Right ventricle myocardium superior (tissue), 1 donor: ENCODE measurements around the gene CCNI. TPM values are rescaled to one million over a fixed set of nuclear protein-coding genes. Genes with fewer than 3 reads are reported as not detected.

Experiments
- ATAC-seq: fragments of 200-7000 bp; cut with Tn5 transposase; one replicate; pipeline ENCODE4 v1.9.1; 2020; ENCODE audit warnings: mild to moderate bottlenecking; ENCODE audit not compliant: poor library complexity
- DNase-seq: peaks from one replicate; pipeline ENCODE4 v3.0.0-alpha.2; 2020
- intact Hi-C: fragments of 100-400 bp; cut with DNase I; formaldehyde crosslinking; loops from one replicate; pipeline ENCODE4 v1.11.2; 2022
- total RNA-seq: library from RNA; stranded (reverse); fragmentation: NEBNext Ultra II Directional; extraction: Animal tissue kit (Norgen Biotek cat#: 25700); gene quantifications from one replicate; pipeline ENCODE4 v1.2.1, GENCODE V29; 2021
- donor health status: DM: no; HTN: yes; CAD: no; lungs with severe emphysema.

Gene CCNI
- total RNA-seq, 1 donor from 2014 or later, result 242 TPM

DNA sequence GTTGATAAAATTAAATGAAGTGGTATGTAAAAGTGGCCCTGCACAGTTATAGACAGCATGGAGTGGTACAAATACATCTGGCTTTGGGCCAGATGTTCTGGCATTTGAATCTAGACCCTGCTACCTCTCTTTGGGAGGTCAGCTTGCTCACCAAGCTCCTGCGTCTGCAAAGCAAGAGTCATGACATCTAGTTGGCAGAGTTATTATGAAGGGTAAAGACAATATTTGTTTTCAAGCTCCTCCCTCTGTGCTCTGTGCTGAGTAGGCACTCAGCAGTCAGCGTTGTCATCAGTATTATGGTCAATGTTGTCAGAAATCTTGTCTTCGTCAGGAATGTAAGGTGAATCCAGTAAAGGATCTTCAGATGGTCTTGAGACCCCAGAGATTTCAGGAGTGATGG, 55.8 kb downstream of the CCNI start:
- ATAC-seq, result no peak
- intact Hi-C loops, result no loop called here
- no peak for DNase-seq

DNA sequence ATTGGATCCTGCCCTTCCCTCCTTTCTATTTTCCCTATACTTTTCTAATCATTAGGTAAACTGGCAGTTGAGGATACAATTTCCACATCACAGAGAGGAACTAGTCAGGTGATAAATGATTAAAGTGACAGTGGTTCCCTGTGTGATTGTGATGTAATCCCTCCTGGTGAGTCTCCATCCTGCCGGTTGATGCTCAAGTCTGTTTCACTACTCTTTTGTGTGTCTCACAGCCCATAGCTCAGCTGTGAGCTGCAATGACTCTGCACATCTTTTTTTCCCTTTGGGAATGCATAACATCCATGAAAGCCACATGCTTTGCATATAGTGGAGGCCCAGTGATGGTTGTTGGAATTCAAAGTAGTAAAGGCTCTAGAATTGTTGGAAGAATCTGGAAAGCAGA, 60.4 kb downstream of the CCNI start:
- intact Hi-C loops, result no loop called here
- ATAC-seq (no peak), DNase-seq (no peak)

DNA sequence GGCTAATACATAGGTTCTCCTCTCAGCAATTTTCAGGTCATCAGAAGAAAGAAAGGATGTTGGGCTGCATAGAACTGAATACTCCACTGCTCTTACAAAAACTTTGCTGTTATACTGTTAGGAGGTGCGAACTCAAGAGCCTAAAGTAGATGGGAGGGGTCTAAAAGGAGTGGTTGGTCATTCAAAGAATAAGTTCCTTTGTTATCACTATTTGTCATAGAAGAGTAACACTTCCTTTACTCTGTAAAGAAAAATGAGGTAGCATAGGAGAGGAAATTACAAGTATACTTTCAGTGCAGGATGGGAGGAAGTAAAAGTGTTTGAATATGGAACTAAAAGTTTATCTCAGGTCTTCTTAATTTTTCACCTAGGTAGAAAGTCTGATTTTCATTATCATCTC, 61.5 kb downstream of the CCNI start:
- ATAC-seq (no peak), DNase-seq (no peak)
- intact Hi-C loops, result no loop called here

DNA sequence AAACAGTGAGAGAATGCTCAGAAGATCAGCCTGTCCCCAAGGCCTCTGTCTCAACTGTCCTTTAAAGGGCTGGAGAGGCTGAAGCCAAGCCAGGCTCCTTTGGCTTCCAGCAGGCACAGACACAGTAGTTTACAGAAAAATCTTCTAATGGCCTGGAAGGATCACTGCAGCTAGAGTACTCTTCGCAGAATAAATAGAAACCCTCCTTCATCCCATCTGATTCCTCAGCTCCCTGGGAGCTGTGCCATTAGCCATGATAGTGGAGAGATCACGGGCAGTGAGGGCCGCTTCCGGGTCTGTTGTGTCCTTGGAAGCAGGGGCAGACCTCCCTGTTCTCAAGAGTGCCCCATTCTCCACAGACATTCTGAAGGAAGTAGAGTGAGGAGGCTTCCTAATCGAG, 63.1 kb downstream of the CCNI start:
- intact Hi-C loops, result no loop called here
- DNase-seq (peak; percentile 66), ATAC-seq (peak; percentile 78)

DNA sequence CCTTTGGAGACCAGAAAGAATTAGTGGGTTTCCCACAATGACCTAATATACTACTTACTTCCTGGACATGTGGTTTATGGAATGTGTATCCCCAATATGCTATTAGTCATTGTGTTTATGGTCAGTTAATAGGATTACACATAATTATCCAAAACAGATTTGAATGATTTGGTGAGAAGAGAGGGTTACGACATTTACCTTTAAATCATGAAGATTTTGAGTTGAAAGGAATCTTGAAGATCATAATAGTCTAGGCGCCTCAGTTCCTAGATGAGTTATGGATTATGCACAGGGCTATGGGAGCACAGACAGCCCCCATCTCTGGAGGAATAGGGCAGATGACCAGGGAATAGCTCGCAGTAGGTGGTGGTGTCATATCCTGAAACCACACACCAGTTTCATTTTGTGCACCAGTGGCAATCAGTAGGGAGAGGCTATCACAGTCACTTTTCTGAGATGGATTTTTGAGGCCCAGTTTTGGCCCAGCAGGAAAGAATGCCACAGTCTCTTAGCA, 64.9 kb downstream of the CCNI start:
- intact Hi-C loops, result no loop called here
- ATAC-seq (no peak), DNase-seq (no peak)

DNA sequence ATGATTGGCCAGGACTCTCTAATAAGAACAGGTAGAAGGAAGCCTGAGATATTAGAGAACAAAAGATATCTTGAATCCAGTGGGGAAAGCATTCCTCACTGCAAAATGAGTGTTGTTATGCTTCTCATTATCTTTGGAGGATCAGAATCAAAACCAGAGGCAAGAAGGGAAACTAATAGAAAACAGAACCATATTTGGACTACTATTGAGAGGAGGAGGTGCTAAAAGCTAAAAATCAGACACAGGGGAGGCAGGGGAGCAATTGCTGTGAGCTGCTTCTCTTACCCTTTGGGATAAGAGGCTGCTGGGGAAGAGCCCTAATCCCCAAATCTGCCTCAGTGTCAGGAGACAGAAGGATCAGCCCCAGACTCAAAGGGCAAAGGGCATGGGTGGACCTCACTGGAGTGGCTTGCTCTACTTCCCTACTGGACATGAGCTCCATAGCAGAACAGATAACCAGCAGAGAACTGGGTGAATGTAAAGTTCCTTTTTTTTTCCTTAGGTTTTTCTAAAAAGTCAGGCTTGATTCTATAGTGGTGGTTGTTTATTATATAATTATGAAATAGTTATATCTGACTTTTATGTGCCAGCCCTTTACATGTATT, 66.2 kb downstream of the CCNI start:
- intact Hi-C loops, result loop anchor here (10.0 kb wide), 1 partner anchor 55 kb away; no protein-coding TSS in a partner anchor
- ATAC-seq, result no peak
- no peak for DNase-seq

DNA sequence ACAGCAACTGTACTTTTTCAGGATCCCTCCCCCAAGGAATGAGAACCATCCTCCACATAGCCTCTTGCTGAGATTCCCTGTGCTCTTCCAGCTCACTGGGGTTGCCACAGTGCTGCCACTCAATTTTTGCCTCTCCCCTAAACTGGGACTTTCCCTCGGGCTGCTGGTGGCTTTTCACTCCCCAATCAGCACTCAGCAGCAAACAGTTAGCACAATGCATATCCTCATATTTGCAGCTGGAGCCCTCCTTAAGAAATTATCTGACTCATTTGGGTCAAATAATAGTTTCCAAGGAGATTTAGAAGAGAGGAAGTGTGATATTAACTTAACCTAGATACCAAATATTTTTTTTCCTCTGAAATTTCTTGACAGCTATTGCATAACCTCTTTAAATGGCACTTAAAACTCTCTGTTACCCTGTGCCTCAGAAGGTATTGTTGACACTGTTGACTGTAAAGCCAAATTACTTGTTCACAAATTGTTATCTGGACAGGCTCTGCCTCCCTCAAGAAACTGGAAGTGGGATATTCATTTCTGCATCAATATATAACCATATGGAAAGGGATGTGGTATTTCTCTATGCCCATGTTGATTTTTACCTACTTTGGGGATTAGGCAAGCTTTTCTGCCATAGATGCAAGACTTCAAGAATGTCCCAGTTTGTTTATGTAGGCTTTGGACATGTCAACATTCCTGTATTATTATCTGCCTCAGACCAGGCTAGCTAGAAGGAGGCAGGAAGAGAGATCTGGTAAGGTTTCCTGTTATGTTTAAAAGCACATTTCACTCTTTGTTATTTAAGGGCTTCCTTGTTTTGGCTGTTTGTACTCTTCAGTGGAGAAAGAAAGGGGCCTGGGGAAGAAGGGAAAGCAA, 68.2 kb downstream of the CCNI start:
- intact Hi-C loops, result loop anchor here (10.0 kb wide), 1 partner anchor 53 kb away; no protein-coding TSS in a partner anchor
- peak; percentile 80 for ATAC-seq
- no peak for DNase-seq

DNA sequence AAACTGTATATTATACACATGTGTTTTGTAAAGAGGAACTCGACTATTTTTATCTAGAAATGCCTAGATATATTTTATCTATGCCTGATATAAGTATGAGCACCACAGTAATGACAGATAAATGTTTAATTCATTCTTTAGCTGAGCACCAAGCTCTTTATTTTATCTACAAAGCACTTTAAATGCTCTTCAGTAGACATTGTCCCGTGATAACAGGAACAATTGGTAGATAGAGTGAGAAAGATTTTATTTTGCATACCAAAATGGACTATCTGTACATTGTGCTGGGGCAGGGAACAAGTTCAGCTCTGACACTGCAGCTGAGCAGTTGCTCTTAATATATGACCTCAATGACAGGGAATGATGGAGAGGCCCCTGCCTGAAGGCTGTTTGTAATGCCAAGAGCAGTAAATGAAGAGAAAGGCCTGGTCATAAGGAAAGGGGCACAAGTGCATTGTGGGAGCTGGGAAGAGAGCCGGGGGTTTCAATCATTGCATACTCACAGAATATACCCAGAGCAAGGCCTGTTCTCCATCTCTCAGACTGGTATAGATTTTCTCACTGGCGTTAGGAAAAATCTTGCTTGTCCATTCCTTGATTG, 68.9 kb downstream of the CCNI start:
- no peak for ATAC-seq
- intact Hi-C loops, result loop anchor here (10.0 kb wide), 1 partner anchor 52 kb away; no protein-coding TSS in a partner anchor

DNA sequence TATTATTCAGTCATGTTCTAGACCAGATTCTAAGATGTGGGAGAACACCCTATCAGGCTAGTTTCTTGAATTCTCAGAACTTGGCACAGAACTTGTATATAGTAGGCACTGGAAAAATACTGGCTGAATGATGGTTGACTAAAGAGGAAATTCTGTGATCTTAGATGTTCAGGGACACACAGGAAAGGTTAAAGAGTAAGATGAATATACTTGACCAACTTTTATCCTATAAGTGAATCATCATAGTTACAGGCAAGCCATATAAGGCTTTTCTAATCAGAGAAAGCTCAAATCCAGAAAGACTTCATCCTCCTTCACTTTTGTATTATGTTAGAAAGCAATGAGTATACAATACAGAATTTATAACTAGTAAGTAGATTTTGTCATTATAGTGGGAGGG, 72.4 kb downstream of the CCNI start:
- DNase-seq, result no peak
- ATAC-seq, result no peak
- intact Hi-C loops, result loop anchor here (10.0 kb wide), 1 partner anchor 49 kb away; no protein-coding TSS in a partner anchor

More for the DNA sequence above, 68.9 kb downstream of the CCNI start:
- DNase-seq, result no peak

DNA sequence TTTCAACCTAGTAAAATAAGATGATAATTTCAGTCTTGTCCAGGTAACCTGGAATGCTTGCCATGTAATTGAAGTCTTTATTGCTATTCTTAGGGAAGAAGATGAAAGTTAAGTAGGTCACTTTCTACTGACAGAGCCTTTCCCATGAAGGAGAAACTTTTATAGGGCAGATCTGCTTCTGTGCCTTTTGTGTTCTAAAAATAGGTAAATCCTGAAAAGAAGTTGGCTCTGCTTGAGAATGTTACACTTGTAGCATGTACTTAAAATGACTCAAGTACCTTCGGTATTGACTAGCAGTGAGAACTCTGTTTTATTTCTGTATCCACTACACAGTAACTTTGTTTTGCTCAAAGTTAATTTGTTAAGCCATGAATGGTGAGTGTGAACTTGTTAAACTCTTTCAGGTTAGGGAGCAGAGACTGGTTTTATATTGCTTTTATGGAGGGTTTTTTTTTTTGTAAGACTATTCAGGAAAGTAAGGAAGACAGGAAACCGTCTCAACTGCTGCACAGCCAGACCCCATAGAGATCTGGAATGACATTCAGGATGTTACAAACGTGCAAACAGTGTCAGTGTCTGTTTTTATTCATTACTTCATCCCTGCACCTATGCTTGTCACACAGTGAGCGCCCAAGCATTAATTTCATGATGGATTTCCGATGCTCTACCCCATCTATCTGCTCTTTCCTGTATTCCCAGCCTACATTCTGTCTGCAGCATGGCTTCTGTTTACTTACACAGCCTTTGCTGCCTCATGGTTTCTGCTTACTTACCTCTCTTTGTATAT, 73.3 kb downstream of the CCNI start:
- intact Hi-C loops, result loop anchor here (10.0 kb wide), 1 partner anchor 48 kb away; no protein-coding TSS in a partner anchor
- ATAC-seq, result peak; percentile 59

DNA sequence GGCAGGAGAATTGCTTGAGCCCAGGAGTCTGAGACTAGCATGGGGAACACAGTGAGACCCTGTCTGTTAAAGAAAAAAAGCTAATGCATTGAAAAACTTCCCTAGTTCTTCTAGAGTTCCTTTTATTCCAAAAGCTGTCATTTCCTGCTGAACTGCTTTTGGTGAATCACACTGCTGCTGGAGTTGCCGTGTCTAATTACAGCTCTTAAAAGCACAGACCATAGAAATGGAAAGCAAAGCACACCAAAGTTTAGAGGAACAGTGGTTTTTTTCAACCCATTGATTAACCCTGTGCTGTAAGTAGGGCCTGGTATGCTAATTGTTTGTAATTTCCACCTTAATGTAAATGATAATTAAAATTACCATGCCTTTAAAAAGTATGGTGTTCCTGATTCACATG, 73.9 kb downstream of the CCNI start:
- intact Hi-C loops, result loop anchor here (10.0 kb wide), 1 partner anchor 47 kb away; no protein-coding TSS in a partner anchor
- DNase-seq (no peak), ATAC-seq (peak; percentile 27)

More for the DNA sequence above, 73.3 kb downstream of the CCNI start:
- DNase-seq, result no peak

DNA sequence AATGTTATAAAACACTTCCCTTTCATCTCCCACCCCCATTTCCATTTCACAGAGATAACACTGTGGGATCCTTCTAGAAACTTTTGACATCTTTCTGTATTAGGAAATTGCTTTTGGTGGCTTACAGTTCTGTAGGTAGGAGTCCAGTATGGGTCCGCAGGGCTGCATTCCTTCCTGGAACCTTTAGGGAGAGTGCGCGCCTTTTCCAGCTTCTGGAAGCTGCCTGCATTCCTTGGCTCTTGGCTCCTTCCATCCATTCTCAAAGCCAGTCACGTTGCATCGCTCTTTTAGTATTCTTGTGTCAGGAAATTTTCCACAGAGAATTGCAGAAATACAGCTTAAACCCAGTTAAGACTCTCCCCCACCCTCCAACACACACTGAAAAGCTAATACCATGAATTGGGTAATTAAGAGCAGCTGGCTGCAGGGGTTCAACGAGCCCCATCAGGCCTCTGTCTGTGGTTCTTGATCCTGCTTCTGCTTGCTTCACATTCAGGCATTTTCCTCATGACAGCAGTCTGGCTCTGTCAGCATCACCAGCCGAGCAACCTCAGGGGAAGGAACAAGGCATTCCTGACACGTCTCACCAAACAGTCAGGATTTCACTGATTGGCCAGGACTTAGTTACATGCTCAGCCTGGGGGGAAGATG, 77.4 kb downstream of the CCNI start:
- DNase-seq (peak; percentile 44), ATAC-seq (peak; percentile 24)
- intact Hi-C loops, result no loop called here

DNA sequence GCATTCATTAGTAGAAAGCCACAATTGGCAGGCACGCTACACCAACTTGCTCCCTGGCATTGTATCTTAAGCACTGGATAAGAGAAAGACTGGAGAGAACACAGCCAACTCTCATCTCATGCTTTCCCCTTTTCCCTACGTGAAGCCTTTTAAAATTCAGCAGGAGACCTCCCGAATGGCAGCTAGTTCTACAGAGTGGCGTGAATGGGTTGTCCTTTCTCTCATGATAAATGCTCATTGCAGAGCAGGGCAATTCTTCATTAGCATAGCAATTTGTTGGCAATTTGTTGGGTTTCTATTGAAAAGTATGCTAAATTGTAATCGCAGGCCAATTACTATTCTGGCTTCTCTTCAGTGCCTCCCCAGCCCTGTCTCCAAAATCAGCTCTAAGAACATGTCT, 78.3 kb downstream of the CCNI start:
- intact Hi-C loops, result no loop called here
- ATAC-seq (peak; percentile 28), DNase-seq (no peak)

Other genes with a start within 250 kb of the CCNI start
- not detected for gene SOWAHB, start 177.8 kb downstream of the CCNI start, total RNA-seq
- 25.4 TPM for gene SEPTIN11, start 126.2 kb downstream of the CCNI start, total RNA-seq
- gene CCNG2, start 81.2 kb upstream of the CCNI start, total RNA-seq, result 9.6 TPM